Stimulated activated CD4-positive, alpha-beta T cell treated with anti-CD3 and anti-CD28 coated beads, TNF-alpha, amount 100 ng/mL, for 4 hours (primary cell): ENCODE results near the gene PLS3.

Experiments
- DNase-seq, 3 experiments: peaks; one replicate each; pipeline ENCODE4 v3.0.0-alpha.2; 2020; ENCODE audit warnings: low read depth in 3 of 3

The PLS3 gene

DNA sequence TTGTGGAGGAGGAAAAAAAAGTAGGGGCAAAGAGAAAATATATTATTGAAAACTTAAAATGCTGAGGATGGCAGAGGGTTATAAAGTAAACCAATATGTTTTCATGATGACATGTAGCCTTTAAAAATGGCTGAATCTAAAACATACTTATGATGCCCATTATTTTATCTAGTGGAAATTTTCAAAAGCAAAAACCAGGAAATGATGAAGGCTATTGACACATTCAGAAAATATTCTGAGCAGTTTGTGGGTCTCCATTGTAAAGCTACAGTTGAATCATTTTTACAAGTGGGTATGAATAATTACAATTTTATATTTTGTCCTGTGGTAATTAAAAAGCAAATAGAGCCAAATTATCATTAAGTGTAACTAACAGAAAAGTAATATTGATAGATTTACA, 10.7 kb downstream of the PLS3 start:
- no peak for DNase-seq

GRCh38 chrX:115573185-115573584, 12.2 kb downstream of the PLS3 start:
- no peak for DNase-seq

DNA sequence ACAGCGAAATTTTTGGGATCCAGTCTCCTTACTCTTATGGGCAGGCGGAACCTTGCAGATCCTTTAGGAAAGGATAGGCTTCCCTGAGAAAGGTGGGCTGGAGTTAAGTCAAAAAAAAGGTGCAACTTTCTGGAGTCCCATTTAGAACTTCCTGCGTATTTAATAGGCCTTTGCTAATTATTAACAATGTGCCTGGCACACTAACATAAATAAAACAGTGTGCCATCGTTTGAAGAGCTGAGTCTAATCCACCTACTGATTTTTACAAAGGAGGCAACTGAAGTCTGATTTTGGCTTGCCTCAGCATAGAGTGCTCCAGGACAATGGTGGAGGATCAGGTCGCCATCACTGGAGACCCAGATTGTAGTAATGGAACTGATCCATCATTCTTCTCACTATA, 15.7 kb downstream of the PLS3 start:
- DNase-seq, result no peak

GRCh38 chrX:115579327-115579726, 18.4 kb downstream of the PLS3 start:
- no peak for DNase-seq

DNA sequence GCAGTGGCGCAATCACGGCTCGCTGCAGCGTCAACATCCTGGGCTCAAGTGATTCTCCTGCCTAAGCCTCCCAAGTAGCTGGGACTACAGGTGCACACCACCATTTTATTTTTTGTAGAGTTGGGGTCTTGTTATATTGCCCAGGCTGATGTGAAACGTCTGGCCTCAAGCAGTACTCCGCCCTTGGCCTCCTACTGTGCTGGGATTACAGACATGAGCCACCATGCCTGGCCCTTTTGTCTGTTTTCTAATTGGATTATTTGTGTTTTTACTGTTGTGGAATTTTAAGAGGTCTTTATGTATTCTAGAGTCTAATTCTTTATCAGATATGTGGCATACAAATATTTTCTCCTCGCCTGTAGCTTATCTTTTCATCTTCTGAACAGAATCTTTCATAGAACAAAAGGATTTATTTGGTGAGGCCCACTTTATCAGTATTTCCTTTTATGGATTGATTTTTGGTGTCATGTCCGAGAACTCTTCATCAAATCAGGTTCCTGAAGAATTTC, 18.9 kb downstream of the PLS3 start:
- DNase-seq, result no peak

DNA sequence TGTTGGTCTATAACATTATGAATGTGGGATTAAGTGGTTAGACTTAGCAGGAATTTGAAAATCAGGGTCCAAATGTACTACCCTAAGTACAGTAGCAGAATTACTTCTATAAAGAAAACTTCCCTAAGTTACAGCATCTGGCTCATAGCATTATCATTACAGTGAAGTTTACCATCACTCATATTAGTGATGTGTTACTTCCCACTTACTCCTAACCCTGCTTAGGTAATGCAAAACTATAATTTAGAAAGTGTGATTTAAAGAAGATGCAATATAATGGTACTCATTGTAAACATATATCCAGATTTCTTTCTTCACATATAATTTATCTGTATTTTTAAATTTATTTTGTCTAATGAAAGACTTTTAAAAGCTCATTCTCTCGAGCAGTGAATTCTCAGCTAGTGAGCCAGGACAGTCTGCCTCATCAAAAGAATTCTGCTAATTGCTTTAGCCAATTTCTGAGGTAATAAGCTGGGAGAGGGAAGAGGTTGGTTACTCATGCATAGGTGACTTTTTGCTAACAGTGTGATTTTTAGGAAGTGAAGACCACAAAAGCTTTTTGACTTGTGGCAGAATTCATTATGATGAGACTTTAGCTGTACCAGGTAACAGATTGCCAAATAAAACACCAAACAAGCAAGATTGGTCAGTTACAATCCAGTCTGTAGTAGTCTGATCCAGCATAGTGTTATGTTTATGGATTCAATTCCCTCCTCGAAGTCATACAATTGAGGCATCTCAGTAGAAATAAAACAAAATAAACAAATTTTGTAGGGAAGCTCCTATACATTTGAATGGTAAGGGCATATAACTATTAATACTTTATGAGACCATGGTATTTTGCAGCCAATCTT, 21.0 kb downstream of the PLS3 start:
- no peak for DNase-seq

DNA sequence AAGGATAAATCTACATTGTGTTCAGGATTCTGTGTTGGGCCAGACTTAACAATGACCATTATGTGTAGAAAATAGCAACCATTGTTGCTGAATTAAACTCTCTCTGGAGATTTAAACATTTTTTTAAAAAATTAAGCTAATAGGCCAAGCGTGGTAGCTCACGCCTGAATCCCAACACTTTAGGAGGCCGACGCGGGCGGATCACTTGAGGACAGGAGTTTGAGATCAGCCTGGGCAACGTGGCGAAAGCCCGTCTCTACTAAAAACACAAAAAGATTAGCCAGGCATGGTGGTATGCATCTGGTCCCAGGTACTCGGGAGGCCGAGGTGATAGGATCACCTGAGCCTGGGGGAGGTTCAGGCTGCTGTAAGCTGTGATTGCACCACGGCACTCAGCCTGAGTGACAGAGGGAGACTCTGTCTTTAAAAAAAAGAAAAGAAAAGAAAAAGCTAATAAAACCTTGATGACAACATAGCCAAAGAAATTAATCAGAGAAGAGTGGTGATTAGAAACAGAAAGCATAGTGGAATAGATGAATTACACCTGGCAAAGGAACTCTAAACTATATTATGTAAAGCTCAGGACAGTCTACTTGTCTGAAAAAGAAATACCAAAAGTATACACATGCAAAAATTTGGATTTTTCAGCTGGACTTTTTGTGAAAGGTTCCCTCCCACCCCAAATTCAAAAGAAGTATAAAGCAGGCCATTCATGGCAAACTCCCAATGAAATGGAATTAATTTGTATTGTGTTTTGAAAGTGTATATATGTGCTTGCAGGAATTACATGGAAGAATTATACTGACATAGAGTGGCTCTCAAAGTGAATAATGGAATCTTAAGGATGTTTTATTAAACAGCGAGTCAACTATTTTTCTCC, 21.9 kb downstream of the PLS3 start:
- DNase-seq, result no peak

DNA sequence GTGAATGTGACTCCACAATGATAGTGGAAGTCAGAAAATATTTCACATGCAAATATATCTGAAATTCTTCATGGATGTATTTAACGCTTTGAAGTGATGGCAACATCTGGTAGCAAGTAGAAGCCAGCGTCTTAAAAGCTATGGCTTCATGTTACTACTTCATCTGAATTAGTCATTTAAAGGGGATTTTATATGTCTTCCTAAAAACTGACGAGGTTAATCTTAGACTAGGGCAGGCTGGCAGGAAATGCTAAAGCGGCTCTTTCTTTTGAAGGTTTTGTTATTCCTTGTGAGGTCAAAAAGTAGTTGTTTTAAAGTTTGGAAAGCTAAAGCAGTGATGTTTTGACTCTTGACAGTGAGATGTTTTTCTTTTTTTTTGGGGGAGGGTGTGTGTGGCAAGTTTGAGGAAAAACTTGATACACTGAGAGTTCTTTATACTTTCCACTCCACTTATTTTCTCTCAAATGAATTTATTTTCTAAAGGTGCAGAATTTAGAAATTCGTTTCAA, 22.6 kb downstream of the PLS3 start:
- DNase-seq, result no peak

DNA sequence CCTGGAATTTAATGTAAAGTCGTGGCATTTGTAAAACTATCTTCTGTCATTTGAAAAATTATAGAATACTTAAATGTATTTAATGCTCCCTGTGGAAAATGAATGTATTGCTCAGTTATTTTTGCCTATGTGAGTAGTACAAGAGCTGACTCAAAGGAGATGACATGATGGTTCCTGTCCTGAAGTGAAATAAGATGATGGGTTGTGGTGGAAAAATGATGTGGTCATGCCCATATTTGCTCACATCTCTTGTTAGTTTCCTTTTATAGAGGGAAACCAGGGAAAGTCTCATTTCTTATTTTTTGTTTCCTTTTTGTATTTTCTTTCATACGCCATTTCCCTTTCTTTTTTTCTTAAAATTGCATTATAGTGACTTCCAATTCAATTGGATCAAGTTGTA, 23.7 kb downstream of the PLS3 start:
- DNase-seq, result no peak

- no peak for DNase-seq
Measured at GRCh38 chrX:115588179-115588578, 27.2 kb downstream of the PLS3 start.

DNA sequence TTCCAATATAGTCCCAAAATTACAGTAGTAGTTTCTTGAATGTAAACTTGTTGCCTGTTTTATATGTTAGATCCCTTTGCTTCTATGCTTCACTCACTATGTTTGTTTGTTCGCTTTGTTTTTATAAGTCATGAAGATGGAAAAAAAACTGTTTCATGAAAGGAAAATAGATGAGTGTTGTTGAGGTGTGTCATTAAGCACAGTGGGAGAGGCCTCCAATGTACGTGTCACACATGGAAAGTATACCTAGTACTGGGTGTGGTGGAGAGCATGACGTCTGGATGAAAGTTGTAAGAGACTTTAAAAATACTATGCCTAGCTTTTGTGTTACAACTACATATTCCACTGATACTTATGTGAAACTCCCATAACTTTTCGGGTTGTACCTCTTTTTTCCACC, 28.4 kb downstream of the PLS3 start:
- no peak for DNase-seq

GRCh38 chrX:115591420-115591819, 30.4 kb downstream of the PLS3 start:
- no peak for DNase-seq

DNA sequence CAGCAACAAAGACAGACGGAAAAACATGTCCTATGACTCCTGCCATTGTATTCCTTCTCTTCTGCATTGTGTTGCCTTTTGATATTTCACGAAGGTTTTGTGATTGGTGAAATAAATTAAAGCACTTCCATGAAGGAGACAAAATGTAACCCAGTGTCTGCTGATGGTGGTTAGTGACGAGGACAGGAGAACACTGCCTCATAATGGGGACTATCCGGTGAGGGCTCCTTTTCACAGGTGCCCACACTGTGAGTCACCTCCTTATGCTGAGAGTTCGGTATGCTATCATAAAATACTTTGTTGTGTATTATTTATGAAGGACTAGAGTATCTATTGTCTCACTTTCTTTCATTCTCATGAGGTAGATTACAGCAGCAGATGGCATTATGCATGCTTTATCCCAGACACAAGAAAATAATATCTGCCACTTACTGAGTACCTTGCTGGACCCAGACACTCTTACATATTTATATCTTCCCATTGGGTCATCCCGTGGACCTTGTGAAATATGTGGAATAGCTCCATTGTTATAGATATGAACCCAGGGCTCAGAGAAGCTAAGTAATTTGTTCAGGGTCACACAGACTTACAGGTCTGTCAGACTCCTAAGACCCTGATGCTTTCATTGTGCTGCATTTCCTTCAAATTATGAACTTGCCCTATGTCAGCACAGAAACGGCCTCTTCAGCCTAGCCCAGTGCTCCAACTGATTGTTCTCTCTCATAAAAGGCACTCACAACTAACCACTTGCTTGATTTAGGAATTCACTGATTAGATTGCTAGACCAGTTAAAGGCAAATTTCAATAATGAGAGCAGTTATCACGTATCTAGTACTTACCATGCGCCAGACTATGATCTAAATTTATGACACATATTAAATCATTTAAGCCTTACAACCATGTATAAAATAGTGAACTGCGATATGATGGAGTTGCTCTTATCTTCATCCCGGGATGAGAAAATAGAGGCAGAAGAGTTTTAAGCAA, 31.2 kb downstream of the PLS3 start:
- DNase-seq, result no peak

- DNase-seq, result no peak
Measured at GRCh38 chrX:115592997-115593734, 32.2 kb downstream of the PLS3 start.

GRCh38 chrX:115595049-115595448, 34.1 kb downstream of the PLS3 start:
- DNase-seq, result no peak

DNA sequence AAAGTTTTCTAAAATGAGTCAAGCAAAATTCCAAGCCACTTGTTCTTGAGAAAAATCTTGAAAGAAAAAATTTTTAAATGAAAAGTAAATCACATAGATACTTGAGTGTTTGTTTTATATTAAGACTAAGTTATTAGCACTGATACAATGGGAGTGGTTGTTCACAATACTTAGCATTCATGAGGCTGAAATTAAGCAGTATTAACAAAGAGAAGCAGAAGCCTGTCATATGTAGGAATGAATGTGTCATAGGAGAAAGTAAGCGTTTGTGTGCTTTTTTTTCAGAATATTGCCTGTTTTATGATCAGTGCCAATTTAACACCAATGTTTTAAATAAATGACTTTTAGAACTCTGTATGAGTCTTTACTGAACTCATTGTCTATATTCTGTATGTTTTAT, 37.6 kb downstream of the PLS3 start:
- no peak for DNase-seq

DNA sequence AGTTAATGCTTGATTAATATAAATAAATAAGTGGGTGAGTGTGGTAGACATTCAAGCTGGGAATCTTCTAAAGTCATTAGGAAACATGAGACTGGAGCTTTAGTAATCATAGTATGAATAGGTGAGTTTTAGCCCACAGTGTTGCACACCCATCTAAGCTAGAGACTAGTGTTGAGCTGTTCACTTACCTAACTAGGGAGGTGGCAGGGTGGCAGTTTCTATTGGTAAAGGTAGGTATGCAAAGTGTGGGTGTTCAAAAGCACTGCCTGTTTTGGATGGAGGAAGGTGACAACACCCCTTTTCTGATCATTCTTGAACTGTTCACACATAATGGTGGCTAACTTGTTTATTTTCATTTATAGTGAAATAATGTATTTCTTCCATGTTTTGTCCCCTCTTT, 41.3 kb downstream of the PLS3 start:
- no peak for DNase-seq

- no peak for DNase-seq
Measured at GRCh38 chrX:115602729-115603389, 41.9 kb downstream of the PLS3 start.

- DNase-seq, result no peak
Measured at GRCh38 chrX:115603534-115604074, 42.6 kb downstream of the PLS3 start.

- DNase-seq, result no peak
Measured at GRCh38 chrX:115606861-115607260, 45.9 kb downstream of the PLS3 start.
